CD4-positive, alpha-beta T cell treated with Interleukin-4 for 4 hours (primary cell): ENCODE measurements around the gene MAPT.

Experiments used
- DNase-seq: peaks from one replicate; pipeline ENCODE4 v3.0.0-alpha.2; 2020

The MAPT gene

DNA sequence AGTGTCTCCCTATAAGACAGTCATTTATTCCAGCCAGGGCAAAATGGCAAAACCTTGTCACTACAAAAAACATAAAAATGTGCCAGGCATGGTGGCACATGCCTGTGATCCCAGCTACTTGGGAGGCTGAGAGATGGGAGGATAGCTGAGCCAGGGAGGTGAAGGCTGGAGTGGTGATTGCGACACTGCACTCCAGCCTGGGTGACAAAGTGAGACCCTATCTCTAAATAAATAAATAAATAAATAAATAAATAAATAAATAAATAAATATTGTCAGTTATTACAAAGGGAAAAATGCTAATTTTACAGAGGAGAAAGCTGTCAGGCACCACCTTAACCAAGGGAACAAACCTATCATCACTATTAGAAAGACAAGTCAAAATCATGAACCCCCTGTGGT lies 180.2 kb downstream of the MAPT start:
- no peak for DNase-seq
